Measurements from ENCODE around the gene TRIP10. TPM values are rescaled to one million over a fixed set of nuclear protein-coding genes. Genes with fewer than 3 reads are reported as not detected.

The TRIP10 gene
- total and polyA plus RNA-seq, 11 donors, result 62.5 to 172 (median 85.8) TPM

DNA sequence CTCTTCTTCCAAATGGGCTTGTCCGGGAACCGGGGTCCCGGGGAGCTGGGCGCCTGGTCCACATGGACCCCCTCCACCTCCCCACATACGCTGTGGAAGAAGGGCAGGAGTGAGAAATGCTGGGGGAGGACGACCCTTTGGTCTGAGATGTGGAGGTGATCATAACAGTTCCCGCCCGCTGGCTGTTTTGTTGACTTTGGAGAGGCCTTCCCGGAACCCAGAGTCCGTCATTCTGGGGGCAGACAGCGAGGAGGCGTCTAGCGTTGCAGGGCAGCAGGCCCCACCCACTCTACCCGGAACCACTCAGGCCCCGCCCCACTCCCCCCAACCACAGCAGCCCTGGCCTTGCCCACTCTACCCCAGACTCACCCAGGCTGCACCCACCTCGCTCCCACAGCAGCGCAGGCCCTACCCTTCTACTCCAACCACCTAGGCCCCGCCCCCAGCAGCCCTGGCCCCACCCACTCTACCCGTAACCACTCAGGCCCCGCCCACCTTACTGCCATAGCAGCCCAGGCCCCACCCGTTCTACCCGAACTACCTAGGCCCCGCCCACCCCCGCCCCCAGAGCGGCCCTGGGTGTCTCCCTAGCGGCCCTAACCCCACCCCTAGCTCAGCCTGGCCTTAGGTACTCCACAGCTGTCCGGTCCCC, 9.2 kb upstream of the TRIP10 start:
- intact Hi-C loops (cut with DNase I), result loop anchor here in 6 of 10 donors (10.0 kb wide), 2 partner anchors 95 to 215 kb away; no protein-coding TSS in a partner anchor
- 81 to 83% (median 81%) methylated on average over 18 to 27 of the region's 27 CpGs for WGBS, 4 donors
- peaks cover 0 to 6% (median 0%) of the 10 kb centered on the region in 9 donors for H3K27me3 ChIP-seq
- H3K4me1 ChIP-seq, result peaks cover 0 to 27% (median under 1%) of the 10 kb centered on the region in 12 donors
- DNase-seq (no peak), ATAC-seq (peak in 2 of 4 donors; percentile 41 to 42)
- no peak overlapping the region for H3K27ac ChIP-seq
- H3K4me3 ChIP-seq, result no peak overlapping the region
- H3K36me3 ChIP-seq, result peaks cover 0 to 41% (median 12%) of the 10 kb centered on the region in 9 donors
- TF ChIP-seq, protein P1, sequence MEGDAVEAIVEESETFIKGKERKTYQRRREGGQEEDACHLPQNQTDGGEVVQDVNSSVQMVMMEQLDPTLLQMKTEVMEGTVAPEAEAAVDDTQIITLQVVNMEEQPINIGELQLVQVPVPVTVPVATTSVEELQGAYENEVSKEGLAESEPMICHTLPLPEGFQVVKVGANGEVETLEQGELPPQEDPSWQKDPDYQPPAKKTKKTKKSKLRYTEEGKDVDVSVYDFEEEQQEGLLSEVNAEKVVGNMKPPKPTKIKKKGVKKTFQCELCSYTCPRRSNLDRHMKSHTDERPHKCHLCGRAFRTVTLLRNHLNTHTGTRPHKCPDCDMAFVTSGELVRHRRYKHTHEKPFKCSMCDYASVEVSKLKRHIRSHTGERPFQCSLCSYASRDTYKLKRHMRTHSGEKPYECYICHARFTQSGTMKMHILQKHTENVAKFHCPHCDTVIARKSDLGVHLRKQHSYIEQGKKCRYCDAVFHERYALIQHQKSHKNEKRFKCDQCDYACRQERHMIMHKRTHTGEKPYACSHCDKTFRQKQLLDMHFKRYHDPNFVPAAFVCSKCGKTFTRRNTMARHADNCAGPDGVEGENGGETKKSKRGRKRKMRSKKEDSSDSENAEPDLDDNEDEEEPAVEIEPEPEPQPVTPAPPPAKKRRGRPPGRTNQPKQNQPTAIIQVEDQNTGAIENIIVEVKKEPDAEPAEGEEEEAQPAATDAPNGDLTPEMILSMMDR (IDR thresholded peaks at IDR 0.05), result no peak
- no peak for TF ChIP-seq POLR2A (IDR thresholded peaks at IDR 0.05)
- peaks cover 0 to 5% (median 0%) of the 10 kb centered on the region in 12 donors for H3K9me3 ChIP-seq

DNA sequence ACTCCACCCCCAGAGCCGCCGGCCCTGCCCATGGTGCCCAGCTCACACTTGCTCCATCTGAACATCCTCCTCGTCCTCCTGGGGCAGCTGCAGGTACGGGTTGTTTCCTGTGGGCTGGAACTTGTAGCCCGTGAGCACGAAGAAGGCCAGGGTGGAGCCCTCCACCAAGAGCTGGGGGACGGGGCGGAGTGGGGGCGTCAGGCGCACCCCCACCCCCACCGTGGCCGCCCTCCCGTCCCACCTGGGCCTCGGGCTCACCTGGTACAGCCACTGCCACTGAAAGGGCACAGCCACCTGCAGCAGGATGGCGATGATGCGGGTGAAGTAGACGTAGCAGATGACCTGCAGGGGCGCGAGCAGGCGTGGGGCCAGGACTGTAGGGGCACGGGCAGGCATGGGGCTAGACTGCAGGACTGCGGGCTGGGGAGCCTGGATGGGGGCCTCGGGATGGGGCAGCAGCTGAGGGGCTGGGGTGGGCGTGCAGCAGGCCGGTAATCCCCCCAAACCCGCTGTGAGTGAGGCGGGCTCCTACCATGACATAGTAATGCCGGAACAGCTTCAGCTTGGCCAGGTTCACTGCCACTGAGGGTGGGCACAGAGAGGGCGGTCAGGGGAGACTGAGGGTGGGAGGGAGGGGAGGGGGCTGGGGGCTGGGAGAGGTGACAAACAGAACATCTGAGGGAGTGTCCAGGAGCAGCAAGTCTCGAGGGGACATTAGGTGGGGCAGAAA, 8.4 kb upstream of the TRIP10 start:
- H3K9me3 ChIP-seq, result peaks cover 0 to 5% (median 0%) of the 10 kb centered on the region in 12 donors
- H3K36me3 ChIP-seq, result peaks cover 0 to 43% (median 12%) of the 10 kb centered on the region in 9 donors
- ATAC-seq (no peak), DNase-seq (peak in 1 of 5 donors; percentile 43)
- intact Hi-C loops (cut with DNase I), result loop anchor here in 6 of 10 donors (10.0 kb wide), 2 partner anchors 96 to 216 kb away; no protein-coding TSS in a partner anchor
- TF ChIP-seq, protein P1 (IDR thresholded peaks at IDR 0.05), result no peak
- no peak for TF ChIP-seq POLR2A (IDR thresholded peaks at IDR 0.05)
- H3K4me1 ChIP-seq, result peaks cover 0 to 33% (median 9%) of the 10 kb centered on the region in 12 donors
- H3K4me3 ChIP-seq, result no peak overlapping the region
- H3K27ac ChIP-seq, result no peak overlapping the region
- peaks cover 0 to 6% (median 0%) of the 10 kb centered on the region in 9 donors for H3K27me3 ChIP-seq
- 92 to 95% (median 93%) methylated on average over 18 to 30 of the region's 30 CpGs for WGBS, 4 donors

DNA sequence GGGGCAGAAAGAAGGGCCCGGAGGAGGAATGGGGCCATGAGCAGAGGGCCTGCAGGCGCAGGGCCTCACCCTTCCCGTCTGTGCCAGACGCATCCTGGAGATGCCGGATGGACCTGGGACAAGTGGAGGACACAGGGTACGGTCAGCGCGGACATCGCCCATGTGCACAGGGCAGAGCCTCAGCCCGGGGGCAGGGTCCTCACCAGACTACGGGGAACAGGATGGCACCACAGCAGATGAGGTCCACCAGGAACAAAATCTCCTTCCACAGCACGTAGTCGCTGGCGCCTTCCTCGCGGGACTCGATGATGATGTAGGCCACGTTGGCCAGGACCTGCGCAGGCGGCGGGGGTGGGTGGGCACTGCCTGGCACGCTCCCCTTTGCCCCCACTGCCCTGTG, 7.7 kb upstream of the TRIP10 start:
- Histone ChIP-seq H3K4me1 (peaks cover 0 to 40% (median 13%) of the 10 kb centered on the region in 12 donors), H3K36me3 (peaks cover 0 to 43% (median 12%) of the 10 kb centered on the region in 9 donors), H3K27me3 (no peaks in the 10 kb centered on the region), H3K27ac (no peak overlapping the region), H3K4me3 (no peak overlapping the region), H3K9me3 (peaks cover 0 to 5% (median 0%) of the 10 kb centered on the region in 12 donors)
- WGBS, 4 donors, result 88 to 92% (median 90%) methylated on average over 22 of the region's 22 CpGs
- ATAC-seq (no peak), DNase-seq (peak in 1 of 5 donors; percentile 46)
- intact Hi-C loops (cut with DNase I), result loop anchor here in 6 of 10 donors (10.0 kb wide), 2 partner anchors 97 to 217 kb away; no protein-coding TSS in a partner anchor
- no peak for TF ChIP-seq POLR2A (IDR thresholded peaks at IDR 0.05)
- TF ChIP-seq, protein P1 (IDR thresholded peaks at IDR 0.05), result no peak

Measured in heart left ventricle (tissue), 16 donors.